ENCODE results near the gene GPR37L1.
"Not testable (repeated sequence)": the region's sequence is repeated elsewhere in the genome, so short reads cannot be mapped to it uniquely, and the experiment has no call there.

GPR37L1 gene

GRCh38 chr1:202155478-202156021 is 32.8 kb downstream of the GPR37L1 start:
- DNase-seq (ENCODE audit: low read depth): no peak

GRCh38 chr1:202156590-202156989 is 33.9 kb downstream of the GPR37L1 start:
- no peak for DNase-seq (ENCODE audit: low read depth)

GRCh38 chr1:202157945-202158344 is 35.2 kb downstream of the GPR37L1 start:
- DNase-seq (ENCODE audit: low read depth): no peak

- no peak for DNase-seq (ENCODE audit: low read depth)
Measured at GRCh38 chr1:202158810-202159533, 36.3 kb downstream of the GPR37L1 start.

GRCh38 chr1:202159534-202160371 is 37.0 kb downstream of the GPR37L1 start:
- DNase-seq (ENCODE audit: low read depth): no peak

- DNase-seq (ENCODE audit: low read depth): no peak
Measured at GRCh38 chr1:202160377-202160940, 37.7 kb downstream of the GPR37L1 start, which contains the start of gene PTPN7. Gene PTPN7, minus strand, starts transcription at chr1:202160602. Its CDS starts 1,200 bp downstream, at chr1:202159402.

GRCh38 chr1:202161151-202162046 is 38.7 kb downstream of the GPR37L1 start:
- DNase-seq (ENCODE audit: low read depth): no peak

- no peak for DNase-seq (ENCODE audit: low read depth)
Measured at GRCh38 chr1:202162047-202162417, 39.3 kb downstream of the GPR37L1 start.

GRCh38 chr1:202162418-202163280 is 39.9 kb downstream of the GPR37L1 start:
- no peak for DNase-seq (ENCODE audit: low read depth)

GRCh38 chr1:202163281-202164270 is 40.9 kb downstream of the GPR37L1 start:
- no peak for DNase-seq (ENCODE audit: low read depth)

- DNase-seq (ENCODE audit: low read depth): no peak
Measured at GRCh38 chr1:202164271-202165037, 41.7 kb downstream of the GPR37L1 start.

- no peak for DNase-seq (ENCODE audit: low read depth)
Measured at GRCh38 chr1:202165267-202165941, 42.7 kb downstream of the GPR37L1 start.

GRCh38 chr1:202165942-202166843 is 43.5 kb downstream of the GPR37L1 start:
- DNase-seq (ENCODE audit: low read depth): no peak

GRCh38 chr1:202167054-202167453 is 44.3 kb downstream of the GPR37L1 start:
- DNase-seq (ENCODE audit: low read depth): not testable (repeated sequence)

- DNase-seq (ENCODE audit: low read depth): peak; percentile 50
Measured at GRCh38 chr1:202167708-202168415, 45.1 kb downstream of the GPR37L1 start.

GRCh38 chr1:202168861-202169260 is 46.1 kb downstream of the GPR37L1 start:
- DNase-seq (ENCODE audit: low read depth): no peak
